ENCODE data around the gene MIA2. TPM values are rescaled to one million over a fixed set of nuclear protein-coding genes. Genes with fewer than 3 reads are reported as not detected.

Gene MIA2
- total RNA-seq, 1 donor from 2014 or later: 24.7 TPM

GRCh38 chr14:39265806-39266524 lies 32.2 kb downstream of the MIA2 start:
- Histone ChIP-seq H3K4me1 (peaks cover 50% of the 10 kb centered on the region), H3K36me3 (no peaks in the 10 kb centered on the region), H3K4me3 (peak overlapping the region; percentile 91), H3K27me3 (ENCODE audit: low read depth) (no peaks in the 10 kb centered on the region), H3K9me3 (replicated peaks) (peaks cover 14% of the 10 kb centered on the region), H3K27ac (replicated peaks) (peak overlapping the region; percentile 99)
- no peak for TF ChIP-seq CTCF (IDR thresholded peaks at IDR 0.05; ENCODE audit: borderline replicate concordance)
- intact Hi-C loops (cut with micrococcal nuclease): loop anchor here (10.0 kb wide), 1 partner anchor 91 kb away; the partner anchor contains the start of genes PNN and TRAPPC6B
- DNase-seq: peak; percentile 58

GRCh38 chr14:39266525-39266870 lies 32.8 kb downstream of the MIA2 start:
- intact Hi-C loops (cut with micrococcal nuclease): loop anchor here (10.0 kb wide), 1 partner anchor 92 kb away; the partner anchor contains the start of genes PNN and TRAPPC6B
- H3K4me1 ChIP-seq: peaks cover 50% of the 10 kb centered on the region
- H3K27ac ChIP-seq (replicated peaks): peak overlapping the region; percentile 99

GRCh38 chr14:39266871-39267607 lies 33.3 kb downstream of the MIA2 start:
- H3K4me3 ChIP-seq: peak overlapping the region; percentile 91
- DNase-seq: peak; percentile 84
- peaks cover 50% of the 10 kb centered on the region for H3K4me1 ChIP-seq
- no peaks in the 10 kb centered on the region for H3K36me3 ChIP-seq
- intact Hi-C loops (cut with micrococcal nuclease): loop anchor here (10.0 kb wide), 1 partner anchor 92 kb away; the partner anchor contains the start of genes PNN and TRAPPC6B
- H3K9me3 ChIP-seq (replicated peaks): peaks cover 12% of the 10 kb centered on the region
- TF ChIP-seq CTCF (IDR thresholded peaks at IDR 0.05; ENCODE audit: borderline replicate concordance): no peak
- no peaks in the 10 kb centered on the region for H3K27me3 ChIP-seq (ENCODE audit: low read depth)
- peak overlapping the region; percentile 99 for H3K27ac ChIP-seq (replicated peaks)

More at GRCh38 chr14:39266525-39266870, 32.8 kb downstream of the MIA2 start:
- Histone ChIP-seq H3K9me3 (replicated peaks) (peaks cover 12% of the 10 kb centered on the region), H3K27me3 (ENCODE audit: low read depth) (no peaks in the 10 kb centered on the region), H3K36me3 (no peaks in the 10 kb centered on the region), H3K4me3 (peak overlapping the region; percentile 91)
- DNase-seq: no peak
- no peak for TF ChIP-seq CTCF (IDR thresholded peaks at IDR 0.05; ENCODE audit: borderline replicate concordance)

DNA sequence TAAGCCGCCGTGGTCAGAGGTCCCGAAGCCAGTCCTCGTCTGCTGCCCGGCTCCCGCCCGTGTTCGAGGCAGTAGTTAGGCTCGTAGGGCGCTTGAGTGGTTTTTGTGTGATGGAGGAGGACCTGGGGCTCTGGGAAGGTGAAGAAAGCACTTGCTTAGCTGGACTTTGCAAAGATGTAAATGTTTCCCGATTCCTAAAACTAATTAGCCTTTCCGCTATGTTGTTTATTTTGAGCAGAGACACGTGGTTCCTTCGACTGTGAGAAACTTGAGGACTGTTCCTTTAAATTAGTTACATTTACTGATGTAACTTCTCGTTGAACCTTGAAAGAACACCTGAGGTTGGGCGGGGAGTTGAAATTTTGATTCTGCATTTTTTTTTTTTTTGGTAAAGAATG lies 33.9 kb downstream of the MIA2 start:
- Histone ChIP-seq H3K27ac (replicated peaks) (peak overlapping the region; percentile 99), H3K36me3 (no peaks in the 10 kb centered on the region), H3K4me1 (peaks cover 50% of the 10 kb centered on the region), H3K4me3 (peak overlapping the region; percentile 91), H3K9me3 (replicated peaks) (peaks cover 10% of the 10 kb centered on the region), H3K27me3 (ENCODE audit: low read depth) (no peaks in the 10 kb centered on the region)
- intact Hi-C loops (cut with micrococcal nuclease): loop anchor here (10.0 kb wide), 1 partner anchor 93 kb away; the partner anchor contains the start of genes PNN and TRAPPC6B
- TF ChIP-seq CTCF (IDR thresholded peaks at IDR 0.05; ENCODE audit: borderline replicate concordance): no peak
- no peak for DNase-seq

DNA sequence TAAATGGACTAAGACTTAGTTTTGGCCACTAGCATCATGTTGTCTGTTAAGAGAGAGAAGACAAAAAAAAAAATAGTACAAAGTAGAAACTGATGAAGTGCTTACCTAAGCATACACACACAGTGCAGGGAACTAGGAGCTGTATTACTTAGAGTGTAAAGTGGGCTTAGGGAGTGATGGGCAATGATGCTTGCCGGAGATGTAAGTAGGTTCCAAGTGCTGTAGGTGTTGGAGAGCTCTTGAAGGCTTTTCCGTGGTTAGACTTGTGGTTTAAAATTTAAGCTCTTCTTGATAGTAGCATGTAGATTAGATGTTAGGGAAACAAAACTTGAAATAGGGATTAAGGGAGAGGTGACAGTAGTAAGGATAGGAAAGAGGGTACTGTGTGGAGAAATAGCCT lies 34.7 kb downstream of the MIA2 start:
- H3K27ac ChIP-seq (replicated peaks): no peak overlapping the region
- intact Hi-C loops (cut with micrococcal nuclease): loop anchor here (10.0 kb wide), 1 partner anchor 94 kb away; the partner anchor contains the start of genes PNN and TRAPPC6B
- no peaks in the 10 kb centered on the region for H3K27me3 ChIP-seq (ENCODE audit: low read depth)
- peaks cover 50% of the 10 kb centered on the region for H3K4me1 ChIP-seq
- no peak for DNase-seq
- peak overlapping the region; percentile 91 for H3K4me3 ChIP-seq
- TF ChIP-seq CTCF (IDR thresholded peaks at IDR 0.05; ENCODE audit: borderline replicate concordance): no peak
- H3K36me3 ChIP-seq: no peaks in the 10 kb centered on the region
- H3K9me3 ChIP-seq (replicated peaks): peaks cover 18% of the 10 kb centered on the region
